GM23338 (cell line): Measurements from ENCODE around the gene RDH8. TPM values are rescaled to one million over a fixed set of nuclear protein-coding genes. Genes with fewer than 3 reads are reported as not detected.

Source experiments
- ATAC-seq: fragments of 200-7000 bp; cut with Tn5 transposase; 3 replicates; pipeline ENCODE4 v1.9.1; 2020
- DNase-seq: peaks from one replicate; pipeline ENCODE4 v3.0.0-alpha.2; 2015; ENCODE audit warnings: low spot score
- H2AFZ ChIP-seq: fragments of 200-600 bp; sonication (generic); 2 replicates; pipeline ENCODE4 v1.8.0; 2016; ENCODE audit warnings: antibody characterized with exemption, mild to moderate bottlenecking, moderate library complexity
- H3F3A ChIP-seq: fragments of 200-600 bp; sonication (generic); replicated peaks from 2 replicates; pipeline ENCODE4 v1.8.0; 2017; ENCODE audit warnings: antibody characterized with exemption, mixed run types, low read depth
- H3K27ac ChIP-seq: fragments of 200-600 bp; sonication (generic); 2 replicates; pipeline ENCODE4 v1.6.1; 2016; ENCODE audit warnings: low read depth
- H3K27me3 ChIP-seq: fragments of 200-600 bp; sonication (generic); 2 replicates; pipeline ENCODE4 v1.8.0; 2016; ENCODE audit warnings: mild to moderate bottlenecking, mixed run types, moderate library complexity; ENCODE audit not compliant: insufficient read depth
- H3K36me3 ChIP-seq: fragments of 200-600 bp; sonication (generic); 2 replicates; pipeline ENCODE4 v1.8.0; 2016; ENCODE audit warnings: mild to moderate bottlenecking; ENCODE audit not compliant: insufficient read depth
- H3K4me1 ChIP-seq: fragments of 200-600 bp; sonication (generic); 2 replicates; pipeline ENCODE4 v1.8.0; 2016; ENCODE audit warnings: mild to moderate bottlenecking, moderate library complexity; ENCODE audit not compliant: insufficient read depth
- H3K4me2 ChIP-seq: fragments of 200-600 bp; sonication (generic); 2 replicates; pipeline ENCODE4 v1.7.1; 2017; ENCODE audit warnings: mixed run types
- H3K4me3 ChIP-seq: fragments of 200-600 bp; sonication (generic); 2 replicates; pipeline ENCODE4 v1.6.1; 2016; ENCODE audit warnings: mixed run types
- H3K79me2 ChIP-seq: fragments of 200-600 bp; sonication (generic); replicated peaks from 2 replicates; pipeline ENCODE4 v1.8.0; 2017; ENCODE audit warnings: mild to moderate bottlenecking; ENCODE audit not compliant: insufficient read depth
- H3K9me2 ChIP-seq: fragments of 200-600 bp; sonication (generic); 2 replicates; pipeline ENCODE4 v1.8.0; 2017; ENCODE audit not compliant: insufficient read depth
- H4K20me1 ChIP-seq: fragments of 200-600 bp; sonication (generic); replicated peaks from 2 replicates; pipeline ENCODE4 v1.8.0; 2017; ENCODE audit warnings: mild to moderate bottlenecking; ENCODE audit not compliant: insufficient read depth
- H3K27ac Mint-ChIP-seq: 2 replicates; pipeline ENCODE4 v1.8.0; 2020; ENCODE audit warnings: inconsistent platforms, mild to moderate bottlenecking, moderate library complexity, mixed read lengths
- H3K27me3 Mint-ChIP-seq: 3 replicates; pipeline ENCODE4 v1.8.0; 2022; ENCODE audit warnings: low read depth, mild to moderate bottlenecking, moderate library complexity, mixed read lengths, inconsistent platforms; ENCODE audit not compliant: insufficient read depth, poor library complexity
- H3K36me3 Mint-ChIP-seq: 3 replicates; pipeline ENCODE4 v1.8.0; 2021; ENCODE audit warnings: low read depth, mild to moderate bottlenecking, inconsistent platforms, moderate library complexity, mixed read lengths
- H3K4me1 Mint-ChIP-seq: 3 replicates; pipeline ENCODE4 v1.8.0; 2020; ENCODE audit warnings: mild to moderate bottlenecking, inconsistent platforms, mixed read lengths
- H3K4me3 Mint-ChIP-seq: 3 replicates; pipeline ENCODE4 v1.8.0; 2021; ENCODE audit warnings: moderate library complexity, mild to moderate bottlenecking, inconsistent platforms, mixed read lengths
- H3K9me3 Mint-ChIP-seq: 3 replicates; pipeline ENCODE4 v1.8.0; 2020; ENCODE audit warnings: moderate library complexity, mild to moderate bottlenecking, inconsistent platforms, mixed read lengths
- EZH2 ChIP-seq: fragments of 200-600 bp; sonication (generic); IDR thresholded peaks from one replicate; pipeline ENCODE4 v1.8.0; 2017; ENCODE audit warnings: antibody characterized with exemption, mild to moderate bottlenecking, low read depth; ENCODE audit not compliant: unreplicated experiment
- EZH2phosphoT487 ChIP-seq: fragments of 200-600 bp; sonication (generic); IDR thresholded peaks from one replicate; pipeline ENCODE4 v1.8.1; 2018; ENCODE audit warnings: antibody characterized with exemption; ENCODE audit not compliant: unreplicated experiment
- REST ChIP-seq: IDR thresholded peaks from one replicate; pipeline ENCODE4 v1.6.1; 2018; ENCODE audit warnings: antibody characterized with exemption; ENCODE audit not compliant: unreplicated experiment
- polyA plus RNA-seq: library from polyadenylated mRNA; unstranded; fragments of >200 nt; fragmentation: Nextera tagmentation; extraction: Ambion mirVana; gene quantifications from 2 replicates; pipeline ENCODE4 v1.2.1, GENCODE V29; 2016
- total RNA-seq: library from RNA; depleted of rRNA; stranded (reverse); fragments of >200 nt; shearing (Covaris generic); gene quantifications from 2 replicates; pipeline ENCODE4 v1.2.3, GENCODE V29; 2014
- TF ChIP-seq, protein P1 (sequence below): fragments of 250-450 bp; sonication (Bioruptor Pico); IDR thresholded peaks from 2 replicates; pipeline ENCODE4 v1.5.0; 2020; ENCODE audit warnings: mild to moderate bottlenecking, moderate library complexity

The RDH8 gene
- total and polyA plus RNA-seq, 2 experiments from 2014 or later: not detected

DNA sequence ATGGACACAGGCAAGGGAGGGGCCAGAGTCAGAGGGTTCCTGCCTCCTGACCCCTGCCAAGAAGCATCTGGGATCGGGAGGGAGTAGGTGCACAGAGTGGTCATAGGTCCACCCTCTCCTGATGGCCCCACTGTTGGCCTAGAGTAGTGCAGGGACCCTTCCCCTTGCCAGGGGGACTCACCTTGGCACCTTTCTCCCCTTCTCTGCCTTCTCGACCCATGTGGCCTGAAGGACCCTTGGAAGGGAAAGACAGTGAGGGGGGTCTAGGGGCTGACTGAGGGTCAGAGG, 43.7 kb upstream of the RDH8 start:
- ATAC-seq (no peak), DNase-seq (no peak)
- peaks cover 10% of the 10 kb centered on the region; the same call in 1 of the 2 replicates for H3K4me1 ChIP-seq
- H3K36me3 ChIP-seq: no peaks in the 10 kb centered on the region
- peaks cover 16% of the 10 kb centered on the region for H3K27me3 ChIP-seq
- Mint-ChIP-seq H3K27ac (no peak overlapping the region), H3K4me1 (peaks cover 8% of the 10 kb centered on the region), H3K9me3 (no peaks in the 10 kb centered on the region; the same call in 1 of the 3 replicates), H3K36me3 (no peaks in the 10 kb centered on the region; the same call in 2 of the 3 replicates), H3K4me3 (no peak overlapping the region), H3K27me3 (peaks cover 16% of the 10 kb centered on the region)
- H3K79me2 ChIP-seq: no peaks in the 10 kb centered on the region
- no peaks in the 10 kb centered on the region for H3K9me2 ChIP-seq
- no peak overlapping the region for H3K27ac ChIP-seq
- H3K4me3 ChIP-seq: no peak overlapping the region
- H2AFZ ChIP-seq: no peak overlapping the region
- no peaks in the 10 kb centered on the region for H4K20me1 ChIP-seq
- TF ChIP-seq EZH2phosphoT487 (no peak), EZH2 (no peak), REST (no peak)
- TF ChIP-seq, protein P1, sequence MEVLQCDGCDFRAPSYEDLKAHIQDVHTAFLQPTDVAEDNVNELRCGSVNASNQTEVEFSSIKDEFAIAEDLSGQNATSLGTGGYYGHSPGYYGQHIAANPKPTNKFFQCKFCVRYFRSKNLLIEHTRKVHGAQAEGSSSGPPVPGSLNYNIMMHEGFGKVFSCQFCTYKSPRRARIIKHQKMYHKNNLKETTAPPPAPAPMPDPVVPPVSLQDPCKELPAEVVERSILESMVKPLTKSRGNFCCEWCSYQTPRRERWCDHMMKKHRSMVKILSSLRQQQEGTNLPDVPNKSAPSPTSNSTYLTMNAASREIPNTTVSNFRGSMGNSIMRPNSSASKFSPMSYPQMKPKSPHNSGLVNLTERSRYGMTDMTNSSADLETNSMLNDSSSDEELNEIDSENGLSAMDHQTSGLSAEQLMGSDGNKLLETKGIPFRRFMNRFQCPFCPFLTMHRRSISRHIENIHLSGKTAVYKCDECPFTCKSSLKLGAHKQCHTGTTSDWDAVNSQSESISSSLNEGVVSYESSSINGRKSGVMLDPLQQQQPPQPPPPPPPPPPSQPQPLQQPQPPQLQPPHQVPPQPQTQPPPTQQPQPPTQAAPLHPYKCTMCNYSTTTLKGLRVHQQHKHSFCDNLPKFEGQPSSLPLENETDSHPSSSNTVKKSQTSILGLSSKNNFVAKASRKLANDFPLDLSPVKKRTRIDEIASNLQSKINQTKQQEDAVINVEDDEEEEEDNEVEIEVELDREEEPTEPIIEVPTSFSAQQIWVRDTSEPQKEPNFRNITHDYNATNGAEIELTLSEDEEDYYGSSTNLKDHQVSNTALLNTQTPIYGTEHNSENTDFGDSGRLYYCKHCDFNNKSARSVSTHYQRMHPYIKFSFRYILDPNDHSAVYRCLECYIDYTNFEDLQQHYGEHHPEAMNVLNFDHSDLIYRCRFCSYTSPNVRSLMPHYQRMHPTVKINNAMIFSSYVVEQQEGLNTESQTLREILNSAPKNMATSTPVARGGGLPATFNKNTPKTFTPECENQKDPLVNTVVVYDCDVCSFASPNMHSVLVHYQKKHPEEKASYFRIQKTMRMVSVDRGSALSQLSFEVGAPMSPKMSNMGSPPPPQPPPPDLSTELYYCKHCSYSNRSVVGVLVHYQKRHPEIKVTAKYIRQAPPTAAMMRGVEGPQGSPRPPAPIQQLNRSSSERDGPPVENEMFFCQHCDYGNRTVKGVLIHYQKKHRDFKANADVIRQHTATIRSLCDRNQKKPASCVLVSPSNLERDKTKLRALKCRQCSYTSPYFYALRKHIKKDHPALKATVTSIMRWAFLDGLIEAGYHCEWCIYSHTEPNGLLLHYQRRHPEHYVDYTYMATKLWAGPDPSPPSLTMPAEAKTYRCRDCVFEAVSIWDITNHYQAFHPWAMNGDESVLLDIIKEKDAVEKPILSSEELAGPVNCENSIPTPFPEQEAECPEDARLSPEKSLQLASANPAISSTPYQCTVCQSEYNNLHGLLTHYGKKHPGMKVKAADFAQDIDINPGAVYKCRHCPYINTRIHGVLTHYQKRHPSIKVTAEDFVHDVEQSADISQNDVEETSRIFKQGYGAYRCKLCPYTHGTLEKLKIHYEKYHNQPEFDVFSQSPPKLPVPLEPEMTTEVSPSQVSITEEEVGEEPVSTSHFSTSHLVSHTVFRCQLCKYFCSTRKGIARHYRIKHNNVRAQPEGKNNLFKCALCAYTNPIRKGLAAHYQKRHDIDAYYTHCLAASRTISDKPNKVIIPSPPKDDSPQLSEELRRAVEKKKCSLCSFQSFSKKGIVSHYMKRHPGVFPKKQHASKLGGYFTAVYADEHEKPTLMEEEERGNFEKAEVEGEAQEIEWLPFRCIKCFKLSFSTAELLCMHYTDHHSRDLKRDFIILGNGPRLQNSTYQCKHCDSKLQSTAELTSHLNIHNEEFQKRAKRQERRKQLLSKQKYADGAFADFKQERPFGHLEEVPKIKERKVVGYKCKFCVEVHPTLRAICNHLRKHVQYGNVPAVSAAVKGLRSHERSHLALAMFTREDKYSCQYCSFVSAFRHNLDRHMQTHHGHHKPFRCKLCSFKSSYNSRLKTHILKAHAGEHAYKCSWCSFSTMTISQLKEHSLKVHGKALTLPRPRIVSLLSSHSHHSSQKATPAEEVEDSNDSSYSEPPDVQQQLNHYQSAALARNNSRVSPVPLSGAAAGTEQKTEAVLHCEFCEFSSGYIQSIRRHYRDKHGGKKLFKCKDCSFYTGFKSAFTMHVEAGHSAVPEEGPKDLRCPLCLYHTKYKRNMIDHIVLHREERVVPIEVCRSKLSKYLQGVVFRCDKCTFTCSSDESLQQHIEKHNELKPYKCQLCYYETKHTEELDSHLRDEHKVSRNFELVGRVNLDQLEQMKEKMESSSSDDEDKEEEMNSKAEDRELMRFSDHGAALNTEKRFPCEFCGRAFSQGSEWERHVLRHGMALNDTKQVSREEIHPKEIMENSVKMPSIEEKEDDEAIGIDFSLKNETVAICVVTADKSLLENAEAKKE (CRISPR knock-in tag): no peak
- no peaks in the 10 kb centered on the region for H3F3A ChIP-seq
- no peak overlapping the region for H3K4me2 ChIP-seq
